Keratinocyte (primary cell): Measurements from ENCODE around the gene ZNF248. TPM values are rescaled to one million over a fixed set of nuclear protein-coding genes. Genes with fewer than 3 reads are reported as not detected.

Experiments
- DNase-seq: peaks from one replicate; pipeline ENCODE4 v3.0.0-alpha.2; 2011; ENCODE audit warnings: low read depth, missing footprints, low spot score
- FAIRE-seq: peaks from 2 replicates; lab custom pipeline; 2011; peaks lifted over from hg19 to GRCh38; lab: Jason Lieb, UNC
- H2AFZ ChIP-seq: 2 replicates; pipeline ENCODE4 v1.6.0; 2012; ENCODE audit warnings: low read length, control low read depth, inconsistent platforms; ENCODE audit not compliant: control insufficient read depth
- H3K27ac ChIP-seq: 2 replicates; pipeline ENCODE4 v1.5.1; 2011; ENCODE audit warnings: low read length; ENCODE audit not compliant: control insufficient read depth, insufficient read depth
- H3K27me3 ChIP-seq: 3 replicates; pipeline ENCODE4 v1.6.0; 2011; ENCODE audit warnings: low read length; ENCODE audit not compliant: control insufficient read depth, insufficient read depth; ENCODE audit errors: extremely low read depth
- H3K36me3 ChIP-seq, 2 experiments: 2 replicates in 1 of 2; 3 replicates in 1 of 2; pipeline ENCODE4 v1.5.1; 2011; ENCODE audit warnings: low read length in 2 of 2, mild to moderate bottlenecking in 1 of 2; ENCODE audit not compliant: control insufficient read depth in 2 of 2, insufficient read depth in 2 of 2; ENCODE audit errors: extremely low read depth in 1 of 2
- H3K4me1 ChIP-seq: 3 replicates; pipeline ENCODE4 v1.5.1; 2011; ENCODE audit warnings: low read length; ENCODE audit not compliant: control insufficient read depth, insufficient read depth; ENCODE audit errors: extremely low read depth
- H3K4me2 ChIP-seq: 3 replicates; pipeline ENCODE4 v1.6.0; 2011; ENCODE audit warnings: low read depth, low read length; ENCODE audit not compliant: control insufficient read depth, insufficient read depth; ENCODE audit errors: extremely low read depth
- H3K4me3 ChIP-seq, 3 experiments: fragments of 200-600 bp in 1 of 3; sonication (generic) in 1 of 3; 2 replicates in 2 of 3; 3 replicates in 1 of 3; pipeline ENCODE4 v1.5.1; 2011 to 2016; ENCODE audit warnings: low read length in 3 of 3, mild to moderate bottlenecking in 3 of 3, control low read depth in 2 of 3, inconsistent platforms in 1 of 3, low read depth in 1 of 3, mixed read lengths in 1 of 3, mixed run types in 1 of 3, moderate library complexity in 1 of 3; ENCODE audit not compliant: control insufficient read depth in 2 of 3, insufficient read depth in 2 of 3; ENCODE audit errors: extremely low read depth in 1 of 3
- H3K79me2 ChIP-seq: 2 replicates; pipeline ENCODE4 v1.6.0; 2012; ENCODE audit warnings: low read length; ENCODE audit not compliant: control insufficient read depth, insufficient read depth
- H3K9ac ChIP-seq: 3 replicates; pipeline ENCODE4 v1.6.0; 2011; ENCODE audit warnings: low read length; ENCODE audit not compliant: control insufficient read depth, insufficient read depth; ENCODE audit errors: extremely low read depth
- H3K9me1 ChIP-seq: 3 replicates; pipeline ENCODE4 v1.6.0; 2011; ENCODE audit warnings: low read length; ENCODE audit not compliant: control insufficient read depth, insufficient read depth; ENCODE audit errors: extremely low read depth
- H3K9me3 ChIP-seq: 2 replicates; pipeline ENCODE4 v1.5.1; 2012; ENCODE audit warnings: low read depth, low read length; ENCODE audit not compliant: control insufficient read depth
- H4K20me1 ChIP-seq: 3 replicates; pipeline ENCODE4 v1.6.0; 2011; ENCODE audit warnings: low read length; ENCODE audit not compliant: control insufficient read depth, insufficient read depth; ENCODE audit errors: extremely low read depth
- EZH2 ChIP-seq: IDR thresholded peaks from one replicate; pipeline ENCODE4 v1.6.1; 2012; ENCODE audit warnings: inconsistent platforms, mild to moderate bottlenecking, low read length, moderate library complexity
- dilution Hi-C: fragments of 300-500 bp; cut with MboI; formaldehyde crosslinking; loops from one replicate; pipeline ENCODE4 v1.7.0; 2020; ENCODE audit warnings: low sequenced_read_pairs; ENCODE audit not compliant: extremely low pct_ligation_motif_present
- polyA plus RNA-seq, 5 experiments: library from polyadenylated mRNA; depleted of rRNA in 3 of 5; stranded (reverse) in 3 of 5; stranded (forward) in 1 of 5; unstranded in 1 of 5; fragments of >200 nt; gene quantifications; 1 replicate in 1 of 5; 2 replicates in 3 of 5; 3 replicates in 1 of 5; pipeline versions ENCODE4 v1.2.1 to v1.2.3, GENCODE V29; 2011 to 2012; ENCODE audit warnings: missing spikeins in 2 of 5, low read depth in 1 of 5, low replicate concordance in 1 of 5
- TF ChIP-seq, protein P1 (sequence below), 3 experiments: IDR thresholded peaks in 1 of 3; conservative IDR thresholded peaks in 1 of 3; optimal IDR thresholded peaks in 1 of 3; 2 replicates in 2 of 3; 3 replicates in 1 of 3; pipeline versions ENCODE3 to v1.5.1; 2011; ENCODE audit warnings: low read length in 3 of 3, mild to moderate bottlenecking in 3 of 3, moderate library complexity in 2 of 3, control low read depth in 1 of 3, inconsistent platforms in 1 of 3; ENCODE audit not compliant: insufficient read depth in 2 of 3; ENCODE audit errors: extremely low read depth in 1 of 3

Gene ZNF248
- polyA plus RNA-seq, 1 donor (not counting 4 experiments of a cell fraction or from before 2014, with no cell fraction given): 4.9 TPM

DNA sequence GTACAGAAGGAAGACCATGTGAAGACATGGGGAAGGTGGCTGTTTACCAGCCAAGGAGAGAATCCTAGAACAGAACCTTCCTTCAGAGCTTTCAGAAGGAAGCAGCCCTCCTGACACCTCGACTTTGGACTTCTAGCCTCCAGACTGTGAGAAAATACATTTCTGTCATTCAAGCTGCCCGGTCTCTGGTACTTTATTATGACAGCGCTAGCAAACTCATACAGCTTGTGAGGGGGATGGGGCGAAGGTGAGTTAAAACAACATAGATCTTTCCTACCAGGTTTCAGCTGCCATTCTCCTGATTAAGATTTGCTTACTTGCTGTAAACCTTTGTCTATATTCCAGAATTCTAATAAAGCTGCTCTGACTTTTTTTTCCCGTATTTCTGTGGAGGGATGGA, 14.9 kb upstream of the ZNF248 start:
- H3K9me3 ChIP-seq: no peaks in the 10 kb centered on the region
- no peaks in the 10 kb centered on the region for H3K4me1 ChIP-seq
- H3K36me3 ChIP-seq: no peaks in the 10 kb centered on the region
- dilution Hi-C loops: no loop called here
- H3K79me2 ChIP-seq: no peaks in the 10 kb centered on the region
- no peaks in the 10 kb centered on the region for H3K27me3 ChIP-seq
- DNase-seq: no peak
- no peaks in the 10 kb centered on the region for H3K9me1 ChIP-seq
- H3K4me3 ChIP-seq: no peak overlapping the region
- FAIRE-seq: no peak
- no peak overlapping the region for H3K9ac ChIP-seq
- TF ChIP-seq, protein P1, sequence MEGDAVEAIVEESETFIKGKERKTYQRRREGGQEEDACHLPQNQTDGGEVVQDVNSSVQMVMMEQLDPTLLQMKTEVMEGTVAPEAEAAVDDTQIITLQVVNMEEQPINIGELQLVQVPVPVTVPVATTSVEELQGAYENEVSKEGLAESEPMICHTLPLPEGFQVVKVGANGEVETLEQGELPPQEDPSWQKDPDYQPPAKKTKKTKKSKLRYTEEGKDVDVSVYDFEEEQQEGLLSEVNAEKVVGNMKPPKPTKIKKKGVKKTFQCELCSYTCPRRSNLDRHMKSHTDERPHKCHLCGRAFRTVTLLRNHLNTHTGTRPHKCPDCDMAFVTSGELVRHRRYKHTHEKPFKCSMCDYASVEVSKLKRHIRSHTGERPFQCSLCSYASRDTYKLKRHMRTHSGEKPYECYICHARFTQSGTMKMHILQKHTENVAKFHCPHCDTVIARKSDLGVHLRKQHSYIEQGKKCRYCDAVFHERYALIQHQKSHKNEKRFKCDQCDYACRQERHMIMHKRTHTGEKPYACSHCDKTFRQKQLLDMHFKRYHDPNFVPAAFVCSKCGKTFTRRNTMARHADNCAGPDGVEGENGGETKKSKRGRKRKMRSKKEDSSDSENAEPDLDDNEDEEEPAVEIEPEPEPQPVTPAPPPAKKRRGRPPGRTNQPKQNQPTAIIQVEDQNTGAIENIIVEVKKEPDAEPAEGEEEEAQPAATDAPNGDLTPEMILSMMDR (optimal IDR thresholded peaks at IDR 0.05 in 1 of 3, IDR thresholded peaks at IDR 0.05 in 1 of 3, conservative IDR thresholded peaks at IDR 0.05 in 1 of 3; ENCODE audit: extremely low read depth in 1 of 3, insufficient read depth in 2 of 3, low read length in 3 of 3): no peak
- no peak for TF ChIP-seq EZH2
- H2AFZ ChIP-seq: no peak overlapping the region
- no peak overlapping the region for H3K27ac ChIP-seq
- H4K20me1 ChIP-seq: no peaks in the 10 kb centered on the region
- no peak overlapping the region for H3K4me2 ChIP-seq

DNA sequence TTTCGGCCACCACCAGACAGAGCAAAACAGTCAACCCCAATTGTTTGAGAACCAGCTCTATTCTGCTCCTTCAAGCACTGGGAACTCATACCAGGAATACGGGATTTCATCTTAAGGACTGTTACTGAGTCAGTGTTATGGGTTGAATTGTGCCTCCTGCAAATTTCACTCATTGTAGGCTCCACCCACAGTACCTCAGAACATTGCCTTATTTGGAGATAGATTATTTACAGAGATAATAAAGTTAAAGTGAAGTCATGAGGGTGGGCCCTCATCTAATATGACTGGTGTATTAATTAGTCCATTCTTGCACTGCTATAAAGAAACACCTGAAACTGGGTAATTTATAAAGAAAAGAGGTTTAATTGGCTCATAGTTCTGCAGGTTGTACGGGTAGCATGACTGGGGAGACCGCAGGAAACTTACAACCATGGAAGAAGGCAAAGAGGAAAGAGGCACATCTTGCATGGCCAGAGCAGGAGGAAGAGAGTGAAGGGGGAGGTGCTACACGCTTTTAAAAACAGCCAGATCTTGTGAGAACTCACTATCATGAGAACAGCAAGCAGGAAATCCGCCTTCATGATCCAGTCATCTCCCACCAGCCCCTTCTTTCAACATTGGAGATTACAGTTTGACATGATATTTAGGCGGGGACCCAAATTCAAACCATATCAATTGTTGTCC, 14.3 kb upstream of the ZNF248 start:
- no peaks in the 10 kb centered on the region for H3K36me3 ChIP-seq
- H3K9me1 ChIP-seq: no peaks in the 10 kb centered on the region
- FAIRE-seq (no peak), DNase-seq (no peak)
- H3K4me3 ChIP-seq: no peak overlapping the region
- H3K9ac ChIP-seq: no peak overlapping the region
- no peak for TF ChIP-seq EZH2
- TF ChIP-seq, protein P1 (optimal IDR thresholded peaks at IDR 0.05 in 1 of 3, IDR thresholded peaks at IDR 0.05 in 1 of 3, conservative IDR thresholded peaks at IDR 0.05 in 1 of 3; ENCODE audit: extremely low read depth in 1 of 3, insufficient read depth in 2 of 3, low read length in 3 of 3): no peak
- H2AFZ ChIP-seq: no peak overlapping the region
- no peak overlapping the region for H3K27ac ChIP-seq
- H3K9me3 ChIP-seq: no peaks in the 10 kb centered on the region
- H4K20me1 ChIP-seq: no peaks in the 10 kb centered on the region
- dilution Hi-C loops: no loop called here
- no peaks in the 10 kb centered on the region for H3K4me1 ChIP-seq
- H3K79me2 ChIP-seq: no peaks in the 10 kb centered on the region
- no peak overlapping the region for H3K4me2 ChIP-seq
- H3K27me3 ChIP-seq: no peaks in the 10 kb centered on the region
